IgD-negative memory B cell (primary cell): Measurements from ENCODE around the gene PFKL. TPM values are rescaled to one million over a fixed set of nuclear protein-coding genes. Genes with fewer than 3 reads are reported as not detected.
"Not testable (repeated sequence)": the region's sequence is repeated elsewhere in the genome, so short reads cannot be mapped to it uniquely, and the experiment has no call there.

ENCODE experiments used
- H3K27ac Mint-ChIP-seq, 3 donors: one replicate each; pipeline ENCODE4 v1.8.0; 2020 to 2022; ENCODE audit warnings: mild to moderate bottlenecking in 3 of 3, mixed read lengths in 3 of 3, moderate library complexity in 1 of 3
- H3K27me3 Mint-ChIP-seq: one replicate; pipeline ENCODE4 v1.8.0; 2021; ENCODE audit warnings: mixed read lengths
- H3K36me3 Mint-ChIP-seq: one replicate; pipeline ENCODE4 v1.8.0; 2020; ENCODE audit warnings: mild to moderate bottlenecking, mixed read lengths
- H3K4me1 Mint-ChIP-seq, 3 donors: one replicate each; pipeline ENCODE4 v1.8.0; 2020 to 2022; ENCODE audit warnings: mixed read lengths in 3 of 3, mild to moderate bottlenecking in 1 of 3
- H3K4me3 Mint-ChIP-seq, 4 donors: one replicate each; pipeline ENCODE4 v1.8.0; 2020 to 2022; ENCODE audit warnings: mild to moderate bottlenecking in 4 of 4, mixed read lengths in 4 of 4, moderate library complexity in 3 of 4
- H3K9me3 Mint-ChIP-seq, 3 donors: one replicate each; pipeline ENCODE4 v1.8.0; 2020 to 2021; ENCODE audit warnings: mixed read lengths in 3 of 3, mild to moderate bottlenecking in 1 of 3
- polyA plus RNA-seq: library from polyadenylated mRNA; unstranded; fragments of 300-500 nt; fragmentation: Illumina TruSeq; gene quantifications from one replicate; pipeline ENCODE4 v1.2.3, GENCODE V29; 2021

The PFKL gene
- polyA plus RNA-seq, 1 donor from 2014 or later, result 130 TPM

DNA sequence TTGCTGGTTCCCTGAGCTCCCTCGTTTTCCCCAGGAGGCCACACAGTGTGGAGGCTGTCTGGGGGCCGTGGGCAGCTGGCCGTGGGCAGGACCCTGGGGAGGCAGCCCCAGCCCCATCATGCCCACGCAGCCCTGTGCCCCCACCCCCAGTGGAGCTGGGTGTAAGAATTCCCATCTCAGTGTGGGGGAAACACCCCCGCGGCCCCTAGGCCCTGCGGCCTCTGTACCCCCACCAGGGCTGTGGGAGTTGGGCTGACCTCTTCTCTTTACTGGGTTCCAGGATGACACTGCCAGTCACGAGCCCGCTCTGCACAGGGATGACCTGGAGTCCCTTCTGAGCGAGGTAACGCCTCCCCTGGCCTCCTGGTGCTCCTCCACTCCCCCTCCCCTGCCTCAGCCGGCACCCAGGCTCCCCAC lies 3.7 kb upstream of the PFKL start:
- H3K27ac Mint-ChIP-seq, result no peak overlapping the region
- peaks cover 17 to 23% (median 21%) of the 10 kb centered on the region in 3 donors for H3K4me1 Mint-ChIP-seq
- H3K27me3 Mint-ChIP-seq, result peaks cover 1% of the 10 kb centered on the region
- H3K36me3 Mint-ChIP-seq, result no peaks in the 10 kb centered on the region
- no peak overlapping the region for H3K4me3 Mint-ChIP-seq
- H3K9me3 Mint-ChIP-seq, result no peaks in the 10 kb centered on the region

GRCh38 chr21:44296916-44297315 lies 2.9 kb upstream of the PFKL start:
- peaks cover 1% of the 10 kb centered on the region for H3K27me3 Mint-ChIP-seq
- no peaks in the 10 kb centered on the region for H3K9me3 Mint-ChIP-seq
- peaks cover 17 to 31% (median 27%) of the 10 kb centered on the region in 3 donors for H3K4me1 Mint-ChIP-seq

DNA sequence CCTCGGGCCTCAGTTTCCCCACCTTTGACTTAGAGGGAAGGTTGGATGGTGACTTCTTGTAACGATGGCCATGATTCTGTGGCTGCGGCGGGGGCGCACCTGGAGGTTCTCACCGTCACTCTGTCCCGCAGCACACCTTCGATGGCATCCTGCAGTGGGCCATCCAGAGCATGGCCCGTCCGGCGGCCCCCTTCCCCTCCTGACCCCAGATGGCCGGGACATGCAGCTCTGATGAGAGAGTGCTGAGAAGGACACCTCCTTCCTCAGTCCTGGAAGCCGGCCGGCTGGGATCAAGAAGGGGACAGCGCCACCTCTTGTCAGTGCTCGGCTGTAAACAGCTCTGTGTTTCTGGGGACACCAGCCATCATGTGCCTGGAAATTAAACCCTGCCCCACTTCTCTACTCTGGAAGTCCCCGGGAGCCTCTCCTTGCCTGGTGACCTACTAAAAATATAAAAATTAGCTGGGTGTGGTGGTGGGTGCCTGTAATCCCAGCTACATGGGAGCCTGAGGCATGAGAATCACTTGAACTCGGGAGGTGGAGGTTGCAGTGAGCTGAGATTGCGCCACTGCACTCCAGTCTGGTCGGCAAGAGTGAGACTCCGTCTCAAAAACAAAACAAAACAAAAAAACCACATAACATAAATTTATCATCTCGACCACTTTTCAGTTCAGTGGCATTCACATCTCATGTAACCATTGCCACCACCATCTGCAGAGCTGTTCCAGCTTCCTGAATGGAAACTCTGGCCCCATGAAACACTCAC lies 2.1 kb upstream of the PFKL start:
- H3K4me1 Mint-ChIP-seq, result peaks cover 17 to 36% (median 33%) of the 10 kb centered on the region in 3 donors
- peak overlapping the region; percentile 86 to 97 (median 97) for H3K27ac Mint-ChIP-seq
- H3K27me3 Mint-ChIP-seq, result peaks cover 1% of the 10 kb centered on the region
- H3K36me3 Mint-ChIP-seq, result no peaks in the 10 kb centered on the region
- H3K9me3 Mint-ChIP-seq, result no peaks in the 10 kb centered on the region
- peak overlapping the region; percentile 34 to 92 (median 62) for H3K4me3 Mint-ChIP-seq

More at GRCh38 chr21:44296916-44297315, 2.9 kb upstream of the PFKL start:
- Mint-ChIP-seq H3K36me3 (no peaks in the 10 kb centered on the region), H3K4me3 (peak overlapping the region in 1 of 4 donors; percentile 39), H3K27ac (no peak overlapping the region)

DNA sequence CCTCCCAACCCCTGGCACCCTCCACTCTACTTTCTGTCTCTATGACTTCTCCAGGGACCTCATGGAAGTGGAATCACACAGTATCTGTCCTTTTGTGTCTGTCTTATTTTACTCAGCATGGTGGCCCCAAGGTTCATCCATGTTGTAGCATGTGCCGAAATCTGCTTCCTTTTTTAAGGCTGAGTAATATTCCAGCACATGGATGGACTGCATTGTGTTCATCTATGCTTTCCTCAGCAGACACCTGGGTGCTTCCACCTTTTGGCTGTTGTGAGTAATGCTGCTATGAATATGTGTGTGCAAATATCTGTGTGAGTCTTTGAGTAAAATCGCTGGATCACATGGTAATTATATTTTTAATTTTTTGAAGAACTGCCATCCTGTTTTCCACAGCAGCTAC lies 1.6 kb upstream of the PFKL start:
- Mint-ChIP-seq H3K4me3 (peak overlapping the region; percentile 5 to 92 (median 54)), H3K4me1 (peaks cover 18 to 40% (median 36%) of the 10 kb centered on the region in 3 donors), H3K36me3 (no peaks in the 10 kb centered on the region), H3K9me3 (no peaks in the 10 kb centered on the region), H3K27ac (peak overlapping the region; percentile 86 to 97 (median 97)), H3K27me3 (peaks cover 1% of the 10 kb centered on the region)

DNA sequence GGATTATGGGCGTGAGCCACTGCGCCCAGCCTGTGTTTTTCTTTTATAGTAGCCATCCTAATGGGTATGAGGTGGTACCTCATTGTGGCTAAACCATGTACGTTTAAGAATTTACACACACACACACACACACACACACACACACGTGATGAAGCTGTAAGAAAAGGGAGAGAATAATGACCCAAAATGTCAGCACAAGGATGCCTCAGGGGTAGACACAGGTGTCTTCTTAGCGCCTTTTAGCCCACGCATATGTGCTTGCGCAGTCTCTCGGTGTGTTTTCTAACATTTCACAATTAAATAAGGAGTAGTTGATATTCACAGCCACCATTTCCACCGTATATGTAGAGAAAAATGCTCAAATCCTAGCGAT lies 782 bp upstream of the PFKL start:
- no peaks in the 10 kb centered on the region for H3K9me3 Mint-ChIP-seq
- peaks cover 23 to 43% (median 40%) of the 10 kb centered on the region in 3 donors for H3K4me1 Mint-ChIP-seq
- peaks cover 1% of the 10 kb centered on the region for H3K27me3 Mint-ChIP-seq
- H3K4me3 Mint-ChIP-seq, result peak overlapping the region; percentile 86 to 92 (median 90)
- H3K27ac Mint-ChIP-seq, result peak overlapping the region; percentile 93 to 97 (median 97)
- H3K36me3 Mint-ChIP-seq, result no peaks in the 10 kb centered on the region

DNA sequence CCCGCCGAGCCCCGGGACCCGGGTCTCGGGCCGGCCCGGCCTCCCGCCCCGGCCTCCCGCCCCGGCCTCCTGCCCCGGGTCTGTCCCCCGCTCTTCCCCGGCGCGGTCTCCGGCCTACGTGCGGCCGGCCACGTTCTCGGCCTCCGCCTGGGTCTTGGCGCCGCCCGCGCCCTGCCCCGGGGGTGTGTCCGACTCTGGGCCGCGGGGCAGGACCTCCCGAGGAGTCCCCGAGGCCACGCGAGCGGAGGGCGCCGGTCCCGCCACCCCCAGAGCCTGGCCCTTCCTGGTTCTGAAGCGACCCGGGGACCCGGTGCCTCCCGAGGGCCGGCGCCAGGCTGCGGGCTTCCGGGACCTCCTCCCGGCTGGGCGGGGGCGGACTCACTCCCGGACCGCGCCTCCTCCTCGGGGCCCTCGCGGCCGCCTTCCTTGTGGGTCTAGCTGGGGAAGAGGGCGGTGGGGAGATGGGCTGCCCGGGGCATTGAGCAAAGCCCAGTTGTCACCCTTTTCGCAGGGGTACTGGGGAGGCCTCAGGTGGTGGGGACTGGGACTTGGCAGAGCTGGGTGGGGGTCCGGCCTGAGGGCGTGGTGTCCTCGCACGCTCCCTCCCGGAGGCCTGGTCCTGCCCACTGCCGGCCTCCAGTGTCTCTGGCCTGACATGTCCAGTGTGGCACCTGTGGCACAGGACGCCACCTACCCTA lies 558 bp downstream of the PFKL start:
- Mint-ChIP-seq H3K36me3 (no peaks in the 10 kb centered on the region), H3K27ac (peak overlapping the region in 1 of 3 donors; percentile 62), H3K27me3 (peaks cover 1% of the 10 kb centered on the region), H3K4me3 (peak overlapping the region; percentile 78 to 91 (median 85)), H3K4me1 (peaks cover 23 to 44% (median 39%) of the 10 kb centered on the region in 3 donors), H3K9me3 (no peaks in the 10 kb centered on the region)

DNA sequence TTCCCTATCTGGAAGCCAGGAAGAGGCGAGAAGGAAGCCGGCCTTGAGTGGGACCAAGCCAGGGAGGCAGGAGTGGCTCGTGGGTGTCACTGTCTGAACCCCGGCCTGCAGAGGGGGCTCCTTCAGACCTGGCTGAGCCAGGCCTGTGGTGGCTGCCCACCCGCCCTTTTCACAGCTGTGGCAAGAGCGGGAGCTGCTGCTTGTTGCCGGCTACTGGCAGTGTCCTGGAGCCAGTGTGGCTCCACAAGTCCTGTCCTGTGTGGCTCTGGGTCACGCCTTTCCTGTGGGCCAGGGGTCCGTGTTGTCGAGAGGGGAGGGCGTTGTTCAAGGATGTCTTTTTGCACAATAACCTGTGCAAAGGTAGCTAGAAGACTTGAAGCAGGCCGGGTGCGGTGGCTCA lies 1.3 kb downstream of the PFKL start:
- H3K4me1 Mint-ChIP-seq, result peaks cover 23 to 44% (median 39%) of the 10 kb centered on the region in 3 donors
- peaks cover 1% of the 10 kb centered on the region for H3K27me3 Mint-ChIP-seq
- H3K36me3 Mint-ChIP-seq, result no peaks in the 10 kb centered on the region
- peak overlapping the region; percentile 78 to 91 (median 85) for H3K4me3 Mint-ChIP-seq
- H3K27ac Mint-ChIP-seq, result peak overlapping the region in 2 of 3 donors; percentile 62 to 86
- H3K9me3 Mint-ChIP-seq, result no peaks in the 10 kb centered on the region

DNA sequence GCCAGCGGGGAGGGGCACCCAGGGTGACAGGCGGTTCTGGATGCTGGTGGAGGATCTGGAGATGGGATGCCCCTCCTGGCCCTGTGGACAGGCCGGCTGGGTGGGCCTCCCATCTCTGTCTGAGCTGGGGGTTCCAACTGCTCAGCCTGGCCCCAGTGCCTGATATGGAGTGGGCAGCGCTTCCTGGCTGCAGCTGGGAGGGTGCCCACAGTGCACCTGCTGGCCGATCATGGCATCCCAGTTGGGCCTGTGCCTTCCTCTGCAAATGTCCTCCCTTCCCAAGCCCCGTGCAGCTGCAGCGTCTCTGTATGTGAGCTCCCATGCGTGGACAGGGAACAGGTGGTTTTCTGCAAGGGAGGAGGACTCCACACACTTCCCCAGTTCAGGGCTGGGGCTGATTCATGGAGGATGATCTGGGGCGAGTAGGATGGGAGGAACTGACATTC lies 2.1 kb downstream of the PFKL start:
- Mint-ChIP-seq H3K27ac (peak overlapping the region; percentile 50 to 86 (median 86)), H3K4me1 (peaks cover 23 to 44% (median 39%) of the 10 kb centered on the region in 3 donors), H3K4me3 (peak overlapping the region; percentile 36 to 86 (median 80)), H3K27me3 (peaks cover 1% of the 10 kb centered on the region), H3K36me3 (no peaks in the 10 kb centered on the region), H3K9me3 (no peaks in the 10 kb centered on the region)

DNA sequence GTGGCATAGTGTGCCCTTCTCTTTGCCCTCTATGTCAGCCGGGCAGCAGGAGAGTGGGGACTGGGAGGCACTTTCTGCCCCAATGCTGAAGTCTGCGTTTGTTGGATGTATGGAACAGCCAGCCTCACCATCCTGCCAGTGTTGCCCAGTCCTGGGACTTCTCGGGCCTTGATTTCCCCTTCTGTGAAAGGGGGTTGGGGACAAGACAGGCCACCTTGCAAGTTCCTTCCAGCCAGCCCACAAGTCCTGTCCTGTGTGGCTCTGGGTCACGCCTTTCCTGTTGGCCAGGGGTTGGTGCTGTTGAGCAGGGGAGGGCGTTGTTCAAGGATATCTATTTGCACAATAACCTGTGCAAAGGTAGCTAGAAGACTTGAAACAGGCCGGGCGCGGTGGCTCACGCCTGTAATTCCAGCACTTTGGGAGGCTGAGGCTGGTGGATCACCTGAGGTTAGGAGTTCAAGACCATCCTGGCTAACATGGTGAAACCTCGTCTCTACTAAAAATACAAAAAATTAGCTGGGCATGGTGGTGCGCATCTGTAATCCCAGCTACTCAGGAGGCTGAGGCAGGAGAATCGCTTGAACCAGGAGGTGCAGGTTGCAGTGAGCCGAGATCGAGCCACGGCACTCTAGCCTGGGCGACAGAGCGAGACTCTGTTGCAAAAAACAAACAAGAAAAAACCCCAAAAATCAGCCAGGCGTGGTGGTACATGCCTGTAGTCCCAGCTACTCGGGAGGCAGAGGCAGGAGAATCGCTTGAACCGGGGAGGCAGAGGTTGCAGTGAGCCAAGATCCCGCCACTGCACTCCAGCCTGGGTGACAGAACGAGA lies 2.9 kb downstream of the PFKL start:
- not testable (repeated sequence) for H3K36me3 Mint-ChIP-seq, H3K9me3 Mint-ChIP-seq, H3K27me3 Mint-ChIP-seq
- Mint-ChIP-seq H3K4me3 (peak overlapping the region; percentile 78 to 86 (median 84)), H3K4me1 (peaks cover 20 to 44% (median 37%) of the 10 kb centered on the region in 3 donors), H3K27ac (peak overlapping the region; percentile 50 to 88 (median 86))

DNA sequence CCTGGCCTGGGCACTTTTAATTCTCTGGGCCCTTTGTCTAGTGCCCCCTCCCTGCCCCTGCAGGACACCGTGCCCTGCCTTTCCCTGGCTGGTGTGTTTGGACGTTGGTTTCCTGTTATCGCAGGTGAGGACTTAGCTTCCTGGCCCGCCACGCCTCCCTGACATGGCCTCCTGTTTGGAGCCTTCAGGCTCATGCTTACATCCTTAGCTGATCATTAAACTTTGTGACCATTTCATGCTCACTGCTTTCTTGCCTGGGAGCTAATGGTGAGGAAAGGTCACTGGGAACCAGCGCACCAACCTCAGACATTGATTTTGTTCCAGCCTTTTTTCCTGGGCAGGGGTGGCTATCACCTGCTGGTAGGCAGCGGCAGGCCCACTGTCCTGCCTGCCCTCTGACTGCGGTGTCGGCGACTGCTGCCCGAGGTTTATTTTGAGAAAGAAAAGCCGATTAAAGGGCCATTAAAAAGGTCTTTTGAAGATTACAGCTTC lies 3.7 kb downstream of the PFKL start:
- H3K36me3 Mint-ChIP-seq, result no peaks in the 10 kb centered on the region
- H3K4me1 Mint-ChIP-seq, result peaks cover 12 to 37% (median 36%) of the 10 kb centered on the region in 3 donors
- no peaks in the 10 kb centered on the region for H3K9me3 Mint-ChIP-seq
- H3K27me3 Mint-ChIP-seq, result peaks cover 1% of the 10 kb centered on the region
- H3K27ac Mint-ChIP-seq, result peak overlapping the region in 2 of 3 donors; percentile 78 to 86
- H3K4me3 Mint-ChIP-seq, result peak overlapping the region in 3 of 4 donors; percentile 68 to 87 (median 82)

- no peaks in the 10 kb centered on the region for H3K36me3 Mint-ChIP-seq
- peaks cover 10 to 34% (median 34%) of the 10 kb centered on the region in 3 donors for H3K4me1 Mint-ChIP-seq
- peaks cover 1% of the 10 kb centered on the region for H3K27me3 Mint-ChIP-seq
- peak overlapping the region in 1 of 3 donors; percentile 86 for H3K27ac Mint-ChIP-seq
- no peaks in the 10 kb centered on the region for H3K9me3 Mint-ChIP-seq
- H3K4me3 Mint-ChIP-seq, result peak overlapping the region in 1 of 4 donors; percentile 82
Measured at GRCh38 chr21:44304011-44304616, 4.3 kb downstream of the PFKL start.

DNA sequence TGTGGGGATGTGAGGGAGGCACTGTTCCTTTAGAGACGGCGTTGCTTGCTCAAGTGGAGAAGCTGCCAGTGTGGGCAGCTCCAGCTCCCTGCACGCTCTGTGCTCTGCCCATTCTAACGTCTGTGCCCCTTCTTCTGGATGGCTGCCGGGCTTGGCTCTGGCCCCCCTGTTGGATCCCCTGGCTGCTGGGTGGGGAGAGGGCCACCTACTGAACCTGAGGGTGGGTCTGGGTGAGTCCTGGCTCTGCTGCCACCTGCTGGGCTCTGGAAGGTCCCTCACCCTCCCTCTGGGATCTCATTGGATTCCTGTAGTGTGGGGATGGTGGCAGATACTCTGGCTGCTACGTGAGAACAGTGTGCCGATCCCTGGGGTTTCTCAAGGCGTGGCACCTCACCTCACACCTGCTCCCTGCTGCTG lies 5.0 kb downstream of the PFKL start:
- H3K36me3 Mint-ChIP-seq, result no peaks in the 10 kb centered on the region
- H3K9me3 Mint-ChIP-seq, result no peaks in the 10 kb centered on the region
- H3K27me3 Mint-ChIP-seq, result peaks cover 1% of the 10 kb centered on the region
- H3K27ac Mint-ChIP-seq, result peak overlapping the region in 2 of 3 donors; percentile 25 to 70
- peaks cover 6 to 31% (median 31%) of the 10 kb centered on the region in 3 donors for H3K4me1 Mint-ChIP-seq
- H3K4me3 Mint-ChIP-seq, result peak overlapping the region in 2 of 4 donors; percentile 52 to 84

GRCh38 chr21:44305691-44306090 lies 5.8 kb downstream of the PFKL start:
- peak overlapping the region in 1 of 3 donors; percentile 16 for H3K27ac Mint-ChIP-seq
- peaks cover 6 to 31% (median 30%) of the 10 kb centered on the region in 3 donors for H3K4me1 Mint-ChIP-seq
- no peaks in the 10 kb centered on the region for H3K36me3 Mint-ChIP-seq
- H3K27me3 Mint-ChIP-seq, result peaks cover 1% of the 10 kb centered on the region
- H3K4me3 Mint-ChIP-seq, result no peak overlapping the region
- no peaks in the 10 kb centered on the region for H3K9me3 Mint-ChIP-seq
